ENCODE data around the gene ANXA2R. TPM values are rescaled to one million over a fixed set of nuclear protein-coding genes. Genes with fewer than 3 reads are reported as not detected.
A peak's percentile ranks its signal among the peaks of the same experiment; 100 is the strongest.

Gene ANXA2R
- total and polyA plus RNA-seq, 10 donors, result 10.0 to 44.5 (median 17.0) TPM

- Histone ChIP-seq H3K9me3 (no peaks in the 10 kb centered on the region), H3K4me1 (peaks cover 0 to 75% (median 45%) of the 10 kb centered on the region in 6 donors), H3K36me3 (peaks cover 0 to 14% (median 0%) of the 10 kb centered on the region in 6 donors), H3K27ac (peak overlapping the region; percentile 96 to 99 (median 98)), H3K4me3 (peak overlapping the region; percentile 42 to 85 (median 54)), H3K27me3 (replicated peaks in 1 of 7) (no peaks in the 10 kb centered on the region)
- no peak for TF ChIP-seq POLR2AphosphoS5 (IDR thresholded peaks at IDR 0.05)
- no peak for TF ChIP-seq POLR2A (IDR thresholded peaks at IDR 0.05)
- no peak for TF ChIP-seq CTCF (IDR thresholded peaks at IDR 0.05 in 8 of 11, conservative IDR thresholded peaks at IDR 0.05 in 3 of 11)
- 1 to 2% (median 1%) methylated on average over 18 of the region's 18 CpGs for WGBS, 5 donors
- intact Hi-C loops (cut with DNase I; ENCODE audit: low total_unique reads), result loop anchor here (10.0 kb wide), 1 partner anchor 126 kb away; no protein-coding TSS in a partner anchor
- peak; percentile 78 for DNase-seq
Measured at GRCh38 chr5:43041110-43041668, 1.1 kb upstream of the ANXA2R start.

GRCh38 chr5:43039471-43040286, 440 bp downstream of the ANXA2R start:
- H3K27ac ChIP-seq, result peak overlapping the region; percentile 96 to 99 (median 98)
- TF ChIP-seq POLR2AphosphoS5 (IDR thresholded peaks at IDR 0.05), result peak; percentile 58 to 84 (median 77)
- TF ChIP-seq POLR2A (IDR thresholded peaks at IDR 0.05), result no peak
- TF ChIP-seq CTCF (IDR thresholded peaks at IDR 0.05 in 8 of 11, conservative IDR thresholded peaks at IDR 0.05 in 3 of 11), result peak in 4 of 11 experiments; percentile 14 to 36 (median 18)
- intact Hi-C loops (cut with DNase I; ENCODE audit: low total_unique reads), result loop anchor here (10.0 kb wide), 1 partner anchor 125 kb away; no protein-coding TSS in a partner anchor
- WGBS, 5 donors, result 3 to 13% (median 6%) methylated on average over 33 to 35 of the region's 35 CpGs
- peak overlapping the region; percentile 40 to 85 (median 54) for H3K4me3 ChIP-seq
- peak; percentile 92 for DNase-seq
- no peaks in the 10 kb centered on the region for H3K27me3 ChIP-seq (replicated peaks in 1 of 7)
- H3K4me1 ChIP-seq, result peaks cover 0 to 75% (median 54%) of the 10 kb centered on the region in 6 donors
- no peaks in the 10 kb centered on the region for H3K9me3 ChIP-seq
- H3K36me3 ChIP-seq, result peaks cover 0 to 6% (median 0%) of the 10 kb centered on the region in 6 donors

- Histone ChIP-seq H3K9me3 (no peaks in the 10 kb centered on the region), H3K4me3 (peak overlapping the region; percentile 40 to 85 (median 54)), H3K27me3 (replicated peaks in 1 of 7) (no peaks in the 10 kb centered on the region), H3K27ac (peak overlapping the region; percentile 96 to 99 (median 98)), H3K4me1 (peaks cover 0 to 75% (median 54%) of the 10 kb centered on the region in 6 donors), H3K36me3 (peaks cover 0 to under 1% (median 0%) of the 10 kb centered on the region in 6 donors)
- 11 to 17% (median 13%) methylated on average over 6 of the region's 6 CpGs for WGBS, 5 donors
- TF ChIP-seq POLR2AphosphoS5 (IDR thresholded peaks at IDR 0.05) (no peak), CTCF (IDR thresholded peaks at IDR 0.05 in 8 of 11, conservative IDR thresholded peaks at IDR 0.05 in 3 of 11) (peak in 1 of 11 experiments; percentile 25), POLR2A (IDR thresholded peaks at IDR 0.05) (no peak)
- no peak for DNase-seq
- intact Hi-C loops (cut with DNase I; ENCODE audit: low total_unique reads), result no loop called here
Measured at GRCh38 chr5:43039152-43039470, 1.0 kb downstream of the ANXA2R start.

- H3K27ac ChIP-seq, result peak overlapping the region; percentile 96 to 99 (median 98)
Measured at GRCh38 chr5:43038496-43038989, 1.6 kb downstream of the ANXA2R start.

More at GRCh38 chr5:43038496-43038989, 1.6 kb downstream of the ANXA2R start:
- Histone ChIP-seq H3K4me1 (peaks cover 0 to 79% (median 56%) of the 10 kb centered on the region in 6 donors), H3K9me3 (no peaks in the 10 kb centered on the region), H3K4me3 (peak overlapping the region; percentile 17 to 85 (median 54)), H3K27me3 (replicated peaks in 1 of 7) (no peaks in the 10 kb centered on the region), H3K36me3 (no peaks in the 10 kb centered on the region)
- intact Hi-C loops (cut with DNase I; ENCODE audit: low total_unique reads), result no loop called here
- TF ChIP-seq CTCF (IDR thresholded peaks at IDR 0.05 in 8 of 11, conservative IDR thresholded peaks at IDR 0.05 in 3 of 11), result no peak
- peak in 2 of 3 donors; percentile 58 to 65 for TF ChIP-seq POLR2AphosphoS5 (IDR thresholded peaks at IDR 0.05)
- 26 to 39% (median 38%) methylated on average over 17 of the region's 17 CpGs for WGBS, 5 donors
- peak; percentile 84 for DNase-seq

Data from spleen (tissue), 11 donors.